ENCODE results near the gene CRB3. TPM values are rescaled to one million over a fixed set of nuclear protein-coding genes. Genes with fewer than 3 reads are reported as not detected.

The CRB3 gene
- total RNA-seq, 1 experiment from 2014 or later = 5.5 TPM

DNA sequence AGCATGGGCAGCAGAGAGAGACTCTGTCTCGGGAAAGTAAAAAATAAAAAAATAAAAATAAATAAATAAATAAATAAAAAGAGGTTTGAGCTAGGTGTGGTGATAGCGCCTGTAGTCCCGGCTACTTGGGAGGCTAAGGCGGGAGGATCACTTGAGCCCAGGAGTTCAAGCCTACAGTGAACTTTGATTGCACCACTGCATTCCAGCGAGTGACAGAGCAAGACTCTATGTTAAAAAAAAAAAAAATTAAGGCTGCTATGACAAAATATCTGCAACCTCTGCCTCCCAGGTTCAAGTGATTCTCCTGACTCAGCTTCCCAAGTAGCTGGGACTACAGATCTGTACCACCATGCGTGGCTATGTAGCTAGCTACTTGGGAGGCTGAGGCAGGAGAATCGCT lies 20.8 kb downstream of the CRB3 start:
- Histone ChIP-seq H3K27me3 (ENCODE audit: control insufficient read depth, insufficient read depth, low read length) (no peaks in the 10 kb centered on the region; the same call in 1 of the 2 replicates), H3K36me3 (replicated peaks; ENCODE audit: control insufficient read depth, insufficient read depth, low read length) (no peaks in the 10 kb centered on the region), H3K4me3 (ENCODE audit: insufficient read depth, low read depth, low read length) (no peak overlapping the region)
- no peak for DNase-seq

DNA sequence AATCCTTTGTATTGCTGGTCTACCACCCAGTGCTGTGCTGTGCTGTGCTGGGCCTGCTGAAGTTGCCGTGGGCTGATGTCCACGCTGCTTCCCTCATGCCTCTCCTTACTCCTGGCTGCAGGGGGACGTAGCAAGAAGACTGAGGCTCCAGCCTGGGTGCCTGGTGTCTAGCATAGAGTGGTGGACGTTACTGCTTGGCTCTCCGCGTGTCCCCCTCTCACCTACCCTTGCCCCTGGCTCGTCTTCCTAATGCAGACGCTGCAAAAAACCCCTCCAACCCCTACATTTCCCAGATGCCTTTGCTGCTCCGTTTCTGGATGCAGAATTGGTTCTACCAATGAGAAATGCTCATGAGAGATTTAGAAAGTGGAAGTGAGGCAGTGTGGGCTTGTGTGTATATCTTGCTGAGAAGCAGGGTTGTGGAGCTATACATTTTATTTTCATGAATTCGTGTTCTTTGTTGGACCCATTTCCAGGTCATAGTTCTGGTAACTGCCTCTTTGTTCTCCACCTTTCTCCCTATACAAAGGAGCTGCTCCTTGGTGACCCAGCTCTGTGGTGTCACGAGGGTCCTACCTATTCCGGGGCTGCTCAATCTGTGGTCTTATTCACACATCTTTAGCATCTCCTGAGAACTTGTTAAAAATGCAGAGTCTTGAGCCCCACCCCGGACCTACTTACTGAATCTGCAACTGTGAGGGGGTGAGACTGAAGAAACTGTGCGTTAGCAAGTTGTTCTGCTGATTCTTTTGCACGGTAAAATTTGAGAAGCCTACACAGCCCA lies 25.4 kb downstream of the CRB3 start:
- Histone ChIP-seq H3K27me3 (ENCODE audit: control insufficient read depth, insufficient read depth, low read length) (no peaks in the 10 kb centered on the region), H3K36me3 (replicated peaks; ENCODE audit: control insufficient read depth, insufficient read depth, low read length) (no peaks in the 10 kb centered on the region), H3K4me3 (ENCODE audit: insufficient read depth, low read depth, low read length) (no peak overlapping the region)
- DNase-seq = peak; percentile 30

DNA sequence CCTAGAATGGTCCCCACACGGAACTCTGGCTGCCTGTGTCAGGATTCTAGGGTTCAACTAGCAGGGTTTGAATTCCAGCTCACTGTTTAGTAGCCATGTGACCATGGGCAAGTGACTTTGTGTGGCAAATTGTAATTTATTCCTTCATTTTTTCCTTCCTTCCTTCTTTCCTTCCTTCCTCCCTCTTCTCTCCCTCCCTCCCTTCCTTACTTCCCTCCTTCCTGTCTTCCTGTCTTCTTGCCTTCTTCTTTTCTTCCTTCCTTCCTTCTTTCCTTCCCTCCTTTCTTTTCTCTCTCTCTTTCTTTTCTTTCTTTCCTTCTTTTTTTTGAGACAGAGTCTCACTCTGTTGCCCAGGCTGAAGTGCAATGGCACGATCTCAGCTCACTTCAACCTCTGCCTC lies 26.1 kb downstream of the CRB3 start:
- DNase-seq = no peak
- no peaks in the 10 kb centered on the region for H3K27me3 ChIP-seq (ENCODE audit: control insufficient read depth, insufficient read depth, low read length)
- H3K4me3 ChIP-seq (ENCODE audit: insufficient read depth, low read depth, low read length) = no peak overlapping the region
- no peaks in the 10 kb centered on the region for H3K36me3 ChIP-seq (replicated peaks; ENCODE audit: control insufficient read depth, insufficient read depth, low read length)

DNA sequence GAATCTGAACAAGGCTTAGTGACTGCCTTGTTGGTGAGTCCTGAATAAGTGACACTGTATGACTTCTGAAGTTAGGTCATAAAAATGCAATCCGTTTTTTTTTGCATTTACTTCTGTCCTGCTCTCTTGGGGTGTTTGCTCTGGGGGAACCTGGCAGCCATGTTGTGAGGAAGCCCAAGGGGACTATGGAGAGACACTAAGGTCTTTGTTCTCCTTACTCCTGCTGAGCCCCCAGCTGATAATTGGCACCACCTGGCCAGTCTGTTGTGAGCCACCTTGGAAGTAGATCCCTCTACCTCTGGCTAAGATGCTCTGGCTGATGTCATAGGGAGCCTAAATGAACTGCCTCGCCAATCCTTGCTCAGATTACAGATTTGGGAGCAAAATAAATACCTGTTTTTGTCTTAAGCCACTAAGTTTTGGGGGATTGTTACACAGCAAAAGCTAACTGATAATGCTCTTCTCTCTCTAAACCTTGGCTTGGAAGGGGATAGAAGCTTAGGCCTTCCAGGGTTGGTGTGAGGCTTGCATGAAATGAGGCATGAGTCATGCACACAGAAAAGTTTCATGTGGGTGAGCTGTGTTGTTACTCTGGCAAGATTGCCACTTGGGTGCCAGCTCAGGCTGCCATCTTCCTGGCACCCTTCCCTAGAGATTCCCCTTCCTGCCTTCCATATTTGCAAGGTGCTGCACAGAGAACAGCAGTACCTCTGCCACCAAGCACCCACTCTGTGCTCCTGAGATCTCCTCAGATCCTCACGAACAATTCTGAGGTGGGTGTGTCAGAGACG lies 27.9 kb downstream of the CRB3 start:
- H3K36me3 ChIP-seq (replicated peaks; ENCODE audit: control insufficient read depth, insufficient read depth, low read length) = no peaks in the 10 kb centered on the region
- H3K27me3 ChIP-seq (ENCODE audit: control insufficient read depth, insufficient read depth, low read length) = no peaks in the 10 kb centered on the region
- no peak overlapping the region for H3K4me3 ChIP-seq (ENCODE audit: insufficient read depth, low read depth, low read length)
- DNase-seq = no peak

DNA sequence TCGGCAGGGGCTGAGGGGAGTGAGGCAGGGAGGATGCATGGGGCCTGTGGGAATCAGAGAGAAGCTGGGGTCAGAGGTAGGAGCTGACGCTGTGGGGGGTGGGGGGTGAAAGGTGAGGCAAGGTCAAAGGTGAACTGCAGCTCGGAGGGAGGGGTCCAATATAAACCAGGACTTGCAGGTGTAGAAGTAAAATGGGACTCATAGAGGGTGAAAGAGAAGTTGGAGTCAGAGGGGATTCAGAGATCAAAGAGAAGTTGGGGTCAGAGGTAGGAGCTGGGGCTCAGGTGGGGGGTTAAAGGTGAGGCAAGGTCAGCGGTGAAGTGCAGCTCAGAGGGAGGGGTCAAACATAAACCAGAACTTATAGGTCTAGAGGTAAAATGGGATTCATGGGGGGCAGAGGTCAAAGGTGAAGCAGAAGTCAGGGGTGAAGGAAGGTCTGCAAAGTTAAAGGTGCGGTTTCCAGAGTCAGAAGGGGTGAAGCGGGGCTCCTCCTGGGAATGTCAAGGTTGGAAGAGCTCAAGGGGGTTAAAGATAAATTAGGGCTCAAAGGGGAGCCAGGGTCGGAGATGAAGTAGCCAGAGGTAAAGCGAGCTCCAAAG lies 30.5 kb downstream of the CRB3 start:
- Histone ChIP-seq H3K36me3 (replicated peaks; ENCODE audit: control insufficient read depth, insufficient read depth, low read length) (no peaks in the 10 kb centered on the region), H3K4me3 (ENCODE audit: insufficient read depth, low read depth, low read length) (no peak overlapping the region), H3K27me3 (ENCODE audit: control insufficient read depth, insufficient read depth, low read length) (no peaks in the 10 kb centered on the region)
- no peak for DNase-seq

DNA sequence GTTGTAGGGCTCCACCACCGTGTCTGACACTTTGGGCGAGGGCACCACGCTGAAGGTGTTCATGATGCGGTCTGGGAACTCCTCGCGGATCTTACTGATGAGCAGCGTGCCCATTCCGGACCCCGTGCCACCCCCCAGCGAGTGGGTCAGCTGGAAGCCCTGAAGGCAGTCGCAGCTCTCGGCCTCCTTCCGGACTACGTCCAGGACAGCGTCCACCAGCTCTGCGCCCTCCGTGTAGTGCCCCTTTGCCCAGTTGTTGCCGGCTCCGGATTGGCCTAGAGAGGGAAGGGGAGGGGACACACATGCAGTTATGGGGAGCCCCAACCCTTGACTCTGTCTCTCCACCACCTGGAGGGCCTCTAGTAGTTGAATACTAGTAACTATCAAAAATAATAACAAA lies 31.9 kb downstream of the CRB3 start:
- Histone ChIP-seq H3K4me3 (ENCODE audit: insufficient read depth, low read depth, low read length) (no peak overlapping the region), H3K36me3 (replicated peaks; ENCODE audit: control insufficient read depth, insufficient read depth, low read length) (no peaks in the 10 kb centered on the region; the same call in 1 of the 2 replicates)

DNA sequence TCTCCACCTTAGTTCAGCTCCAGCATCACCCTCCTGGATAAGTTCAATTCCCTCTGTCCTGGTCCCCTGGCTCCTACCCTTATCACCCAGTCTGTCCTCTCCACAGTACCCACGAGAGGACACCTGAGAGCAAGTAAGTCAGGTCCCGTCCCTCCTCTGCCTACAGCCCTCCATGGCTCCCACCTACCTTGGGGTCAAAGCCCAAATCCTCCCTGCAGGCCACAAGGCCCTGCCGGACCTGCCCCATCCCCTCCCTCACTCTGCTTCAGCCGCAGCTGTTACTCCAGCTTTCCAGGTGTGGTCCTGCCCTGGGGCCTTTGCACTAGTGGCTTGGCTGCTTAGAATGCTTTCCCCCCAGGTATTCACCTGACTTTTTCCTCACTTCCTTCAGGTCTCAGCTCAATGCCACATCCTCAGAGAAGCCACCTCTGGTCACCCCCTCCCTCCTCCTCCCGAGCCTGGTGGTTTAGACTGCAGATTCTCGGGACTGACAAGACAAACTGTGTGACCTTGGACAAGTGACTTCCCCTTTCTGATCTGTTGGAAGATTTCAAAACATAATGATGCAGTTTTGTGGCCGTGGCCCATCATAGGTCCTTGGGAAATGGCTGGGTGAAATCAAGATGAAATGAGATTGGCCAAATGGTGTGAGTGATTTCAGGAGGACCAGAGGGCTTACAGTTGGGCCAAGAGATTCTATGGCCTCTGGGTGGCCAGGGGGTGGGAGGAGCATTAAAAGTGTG lies 34.4 kb downstream of the CRB3 start:
- Histone ChIP-seq H3K4me3 (ENCODE audit: insufficient read depth, low read depth, low read length) (no peak overlapping the region), H3K36me3 (replicated peaks; ENCODE audit: control insufficient read depth, insufficient read depth, low read length) (no peaks in the 10 kb centered on the region; the same call in 1 of the 2 replicates), H3K27me3 (ENCODE audit: control insufficient read depth, insufficient read depth, low read length) (peaks cover 24% of the 10 kb centered on the region)
- DNase-seq = no peak

More for the DNA sequence above, 31.9 kb downstream of the CRB3 start:
- DNase-seq = no peak
- peaks cover 5% of the 10 kb centered on the region; the same call in 1 of the 2 replicates for H3K27me3 ChIP-seq (ENCODE audit: control insufficient read depth, insufficient read depth, low read length)

DNA sequence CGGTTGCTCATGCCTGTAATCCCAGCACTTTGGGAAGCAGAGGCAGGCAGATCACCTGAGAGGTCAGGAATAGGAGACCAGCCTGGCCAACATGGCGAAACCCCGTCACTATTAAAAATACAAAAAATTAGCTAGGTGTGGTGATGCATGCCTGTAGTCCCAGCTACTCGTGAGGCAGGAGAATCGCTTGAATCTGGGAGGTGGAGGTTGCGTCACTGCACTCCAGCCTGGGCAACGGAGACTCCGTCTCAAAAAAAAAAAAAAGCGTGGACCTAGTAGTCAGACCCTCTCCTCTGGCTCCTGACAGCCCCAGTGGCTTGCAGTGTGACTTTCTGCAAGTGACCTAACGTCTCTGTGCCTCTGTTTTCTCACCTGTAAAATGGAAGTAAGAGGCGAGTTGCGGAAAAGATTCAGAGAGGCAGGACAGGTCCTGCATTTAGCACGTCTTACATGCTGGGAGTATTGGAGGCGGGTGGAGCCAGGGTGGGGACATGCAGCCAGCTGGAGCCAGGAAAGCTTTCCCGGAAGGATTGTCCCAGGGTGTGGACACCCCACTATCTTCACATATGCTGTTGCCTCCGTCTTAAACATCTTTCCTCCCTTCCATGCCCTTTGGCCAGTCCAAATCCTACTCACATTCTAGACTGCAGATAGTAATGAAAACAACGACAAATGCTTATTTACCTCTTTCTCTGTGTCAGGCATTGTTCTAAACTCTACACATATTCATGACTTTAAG lies 35.1 kb downstream of the CRB3 start:
- no peaks in the 10 kb centered on the region; the same call in 1 of the 2 replicates for H3K36me3 ChIP-seq (replicated peaks; ENCODE audit: control insufficient read depth, insufficient read depth, low read length)
- peaks cover 24% of the 10 kb centered on the region for H3K27me3 ChIP-seq (ENCODE audit: control insufficient read depth, insufficient read depth, low read length)
- no peak for DNase-seq
- H3K4me3 ChIP-seq (ENCODE audit: insufficient read depth, low read depth, low read length) = no peak overlapping the region

DNA sequence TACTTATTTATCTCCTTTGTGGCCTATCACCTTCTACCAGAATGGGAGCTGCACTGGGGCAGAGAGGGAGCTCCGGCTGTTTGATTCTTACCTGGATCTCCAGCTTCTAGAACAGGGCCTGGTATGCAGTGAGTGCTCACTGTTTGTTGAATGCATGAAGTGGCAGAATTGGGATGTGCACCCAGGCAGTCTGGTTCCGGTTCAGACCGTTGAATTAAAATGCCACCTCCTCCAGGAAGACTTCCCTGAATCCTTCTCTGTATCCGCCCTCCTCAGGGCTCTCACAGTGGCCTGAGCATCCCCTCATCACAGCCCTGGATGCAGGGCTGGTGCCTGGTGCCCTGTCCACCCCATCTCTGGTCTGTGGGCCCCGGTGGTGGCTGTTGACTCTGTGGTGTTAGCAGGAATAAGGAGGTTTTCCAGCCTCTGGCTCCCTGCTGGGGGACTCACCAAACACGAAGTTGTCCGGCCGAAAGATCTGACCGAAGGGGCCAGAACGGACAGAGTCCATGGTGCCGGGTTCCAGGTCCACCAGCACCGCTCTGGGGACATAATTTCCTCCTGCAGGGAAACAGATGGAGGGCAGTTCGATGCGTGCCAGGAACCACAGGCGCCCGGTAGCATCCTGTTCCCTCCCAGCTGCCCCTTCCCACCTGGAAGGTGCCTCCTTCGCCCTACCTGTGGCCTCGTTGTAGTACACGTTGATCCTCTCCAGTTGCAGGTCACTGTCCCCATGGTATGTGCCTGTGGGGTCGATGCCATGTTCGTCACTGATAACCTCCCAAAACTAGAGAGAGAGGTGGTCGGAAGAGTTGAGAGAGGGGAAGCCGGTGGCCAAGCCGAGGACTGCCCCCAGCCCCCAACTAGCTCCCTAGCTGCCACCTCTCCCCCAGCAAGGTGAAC lies 37.0 kb downstream of the CRB3 start:
- Histone ChIP-seq H3K27me3 (ENCODE audit: control insufficient read depth, insufficient read depth, low read length) (peaks cover 24% of the 10 kb centered on the region), H3K4me3 (ENCODE audit: insufficient read depth, low read depth, low read length) (peak overlapping the region; percentile 54; the same call in 1 of the 2 replicates), H3K36me3 (replicated peaks; ENCODE audit: control insufficient read depth, insufficient read depth, low read length) (no peaks in the 10 kb centered on the region; the same call in 1 of the 2 replicates)
- DNase-seq = peak; percentile 50

DNA sequence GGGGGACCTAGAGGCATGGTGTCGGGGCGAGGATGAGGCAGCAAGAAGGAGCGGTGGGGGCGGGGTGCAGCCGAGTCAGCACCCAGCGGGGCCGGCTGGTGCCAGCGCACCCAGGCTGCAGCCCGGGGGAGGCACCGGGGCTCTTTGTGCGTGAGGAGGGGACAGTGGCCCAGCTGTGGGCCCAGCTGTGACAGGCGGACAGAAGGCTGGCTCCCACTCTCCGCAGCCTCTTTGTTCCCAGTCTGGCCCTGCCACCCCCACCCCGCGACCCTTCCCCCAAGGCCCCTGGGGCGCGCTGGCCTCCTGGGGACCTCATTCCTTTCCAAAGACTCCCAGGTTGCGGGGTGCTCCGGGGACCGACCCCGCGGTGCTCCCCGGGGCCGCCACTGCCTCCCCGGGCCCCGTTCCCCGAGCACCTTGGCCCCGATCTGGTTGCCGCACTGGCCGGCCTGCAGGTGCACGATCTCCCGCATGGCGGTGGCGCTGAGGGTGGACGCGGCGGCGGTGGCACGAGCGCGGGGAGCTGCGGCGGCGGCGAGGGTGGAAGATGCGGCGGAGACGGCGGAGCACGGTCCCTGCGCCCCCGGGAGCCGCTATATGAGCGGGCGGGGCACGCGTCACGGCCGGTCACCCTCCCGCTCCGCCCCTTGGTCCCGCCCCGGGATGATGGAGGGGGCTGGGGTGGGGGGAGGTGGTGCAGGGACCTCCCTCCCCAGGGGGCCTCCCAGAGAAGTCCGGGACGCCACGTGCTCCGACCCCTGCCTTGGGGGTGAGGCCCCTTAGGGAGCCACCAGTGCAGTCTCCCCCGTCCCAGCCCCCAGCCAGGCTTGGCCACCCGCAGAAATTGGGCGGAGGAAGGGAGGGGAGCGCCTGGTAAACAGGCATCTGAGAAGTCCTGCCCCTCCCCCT lies 37.9 kb downstream of the CRB3 start, which contains the start of gene TUBB4A:
Gene TUBB4A (minus strand): TSS at position 570 of the 909 bp plus-strand sequence. CDS start 97 bp downstream, at position 473.
- peak; percentile 93 for DNase-seq
- peaks cover 24% of the 10 kb centered on the region for H3K27me3 ChIP-seq (ENCODE audit: control insufficient read depth, insufficient read depth, low read length)
- no peaks in the 10 kb centered on the region; the same call in 1 of the 2 replicates for H3K36me3 ChIP-seq (replicated peaks; ENCODE audit: control insufficient read depth, insufficient read depth, low read length)
- peak within 1 kb of the TSS; percentile 54 for H3K4me3 ChIP-seq (ENCODE audit: insufficient read depth, low read depth, low read length)

DNA sequence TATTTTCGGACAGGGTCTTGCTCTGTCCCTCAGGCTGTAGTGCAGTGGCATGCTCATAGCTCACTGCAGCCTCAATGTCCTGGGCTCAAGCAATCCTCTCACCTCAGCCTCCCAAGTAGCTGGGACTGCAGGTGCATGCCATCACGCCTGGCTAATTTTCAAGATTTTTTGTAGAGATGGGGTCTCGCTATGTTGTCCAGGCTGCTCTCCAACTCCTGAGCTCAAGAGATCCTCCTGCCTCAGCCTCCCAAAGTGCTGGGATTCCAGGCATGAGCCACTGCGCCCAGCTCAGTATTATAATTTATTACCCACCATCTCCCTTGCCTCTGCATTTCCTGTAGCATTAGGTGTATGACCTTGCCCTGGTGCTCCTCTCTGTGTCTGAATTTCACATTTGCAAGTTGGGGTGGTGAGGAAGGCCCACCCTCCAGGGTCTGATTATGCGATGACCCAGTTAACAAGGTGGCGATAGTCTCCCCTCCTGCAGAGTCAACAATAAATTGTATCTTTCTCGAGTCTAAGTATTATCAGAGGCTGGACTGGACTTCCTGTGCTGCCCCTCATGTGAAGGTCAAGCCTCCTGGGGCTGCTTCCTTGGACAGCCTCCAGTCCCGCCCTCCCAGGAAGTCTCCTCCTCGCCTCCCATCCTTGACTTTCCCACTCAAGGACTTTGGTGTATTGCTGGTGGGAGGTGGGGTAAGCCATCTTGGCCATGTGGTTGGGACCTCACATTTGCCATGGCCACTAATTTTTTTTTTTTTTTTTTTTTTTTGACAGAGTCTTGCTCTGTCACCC lies 39.5 kb downstream of the CRB3 start:
- DNase-seq = no peak
- Histone ChIP-seq H3K36me3 (replicated peaks; ENCODE audit: control insufficient read depth, insufficient read depth, low read length) (no peaks in the 10 kb centered on the region; the same call in 1 of the 2 replicates), H3K27me3 (ENCODE audit: control insufficient read depth, insufficient read depth, low read length) (peaks cover 24% of the 10 kb centered on the region), H3K4me3 (ENCODE audit: insufficient read depth, low read depth, low read length) (no peak overlapping the region)

Data from H7 (cell line).